ENCODE measurements around the gene PSD4.

The PSD4 gene

DNA sequence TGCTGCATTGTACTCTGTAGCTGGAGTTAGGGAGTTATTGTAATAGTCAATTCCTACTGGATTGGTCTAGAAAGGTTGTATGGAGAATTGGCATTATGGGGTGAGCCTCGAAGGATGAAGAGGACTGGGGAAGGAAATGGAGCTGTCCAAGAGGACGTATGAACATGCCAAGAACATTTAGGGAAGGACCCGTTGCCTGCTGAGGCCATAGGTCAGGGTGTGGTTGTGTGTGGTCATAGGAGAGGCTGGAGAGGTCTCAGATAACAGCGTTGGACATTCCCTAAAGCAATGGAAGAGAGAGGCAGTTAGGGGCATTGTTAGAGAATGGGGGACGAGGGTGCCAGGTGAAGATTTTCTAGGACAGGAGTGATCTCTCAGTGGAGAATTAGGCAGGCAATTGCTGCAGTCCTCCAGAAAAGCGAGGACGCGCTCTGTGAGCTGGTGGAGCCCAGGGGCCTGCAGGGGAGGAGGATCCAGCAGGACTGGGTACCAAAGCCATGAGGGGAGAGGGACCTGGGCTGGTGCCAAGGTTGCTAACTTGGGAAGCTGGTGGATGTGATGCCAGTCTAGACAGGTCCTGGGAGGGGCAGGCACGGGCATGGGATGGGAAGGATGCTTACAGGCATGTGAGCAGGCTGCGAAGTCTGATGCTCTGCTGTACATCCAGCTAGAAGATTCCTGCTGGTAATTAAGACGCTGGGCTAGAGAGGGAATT, 9.4 kb upstream of the PSD4 start:
- no peak for DNase-seq (ENCODE audit: insufficient read length, low spot score)
- FAIRE-seq = no peak
- no peak for TF ChIP-seq TAF1 (IDR thresholded peaks at IDR 0.05; ENCODE audit: low read depth, low read length)
- TF ChIP-seq SPI1 (IDR thresholded peaks at IDR 0.05; ENCODE audit: low read depth, low read length) = no peak
- TF ChIP-seq POLR2A (IDR thresholded peaks at IDR 0.05; ENCODE audit: low read depth, low read length) = no peak
- no peak for TF ChIP-seq POU2F2 (IDR thresholded peaks at IDR 0.05; ENCODE audit: low read depth, low read length)
- TF ChIP-seq PAX5 (IDR thresholded peaks at IDR 0.05; ENCODE audit: insufficient read depth, low read length, severe bottlenecking) = no peak
- TF ChIP-seq POLR2AphosphoS5 (IDR thresholded peaks at IDR 0.05; ENCODE audit: low read depth, low read length) = no peak

DNA sequence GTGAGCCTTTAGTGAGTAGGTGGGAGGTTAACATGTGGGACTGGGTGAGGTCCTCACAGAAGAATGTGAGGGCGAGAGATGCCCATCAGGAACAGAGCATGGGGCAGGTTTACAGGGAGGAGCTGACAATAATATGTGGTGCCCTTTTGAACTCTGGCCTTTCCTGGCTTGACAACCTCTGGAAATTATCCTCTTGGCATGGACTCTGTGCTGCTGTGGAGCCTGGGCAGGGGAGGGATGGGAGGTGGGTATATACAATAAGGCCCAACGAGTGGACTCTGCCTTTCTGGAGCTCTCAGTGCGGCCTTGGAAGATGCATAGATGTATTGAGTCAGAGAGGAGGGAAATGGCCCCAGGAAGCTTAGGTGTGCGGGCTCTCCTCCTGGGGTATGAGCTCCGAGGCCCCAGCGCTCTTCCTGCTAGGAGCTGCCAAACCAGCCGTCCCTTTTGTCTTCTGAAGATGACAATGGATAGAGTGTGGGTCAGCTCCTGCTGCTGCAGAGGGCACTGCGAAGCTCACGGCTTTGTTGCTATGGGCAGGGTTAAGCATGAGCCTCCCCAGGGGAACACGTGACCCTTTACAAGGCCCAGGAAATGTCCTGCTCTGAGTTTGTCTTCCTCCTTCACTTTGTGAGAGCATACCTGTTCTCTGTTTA, 8.7 kb upstream of the PSD4 start:
- DNase-seq (ENCODE audit: insufficient read length, low spot score) (no peak), FAIRE-seq (no peak)
- no peak for TF ChIP-seq TAF1 (IDR thresholded peaks at IDR 0.05; ENCODE audit: low read depth, low read length)
- TF ChIP-seq POLR2A (IDR thresholded peaks at IDR 0.05; ENCODE audit: low read depth, low read length) = no peak
- no peak for TF ChIP-seq SPI1 (IDR thresholded peaks at IDR 0.05; ENCODE audit: low read depth, low read length)
- TF ChIP-seq POU2F2 (IDR thresholded peaks at IDR 0.05; ENCODE audit: low read depth, low read length) = no peak
- no peak for TF ChIP-seq PAX5 (IDR thresholded peaks at IDR 0.05; ENCODE audit: insufficient read depth, low read length, severe bottlenecking)
- TF ChIP-seq POLR2AphosphoS5 (IDR thresholded peaks at IDR 0.05; ENCODE audit: low read depth, low read length) = no peak

DNA sequence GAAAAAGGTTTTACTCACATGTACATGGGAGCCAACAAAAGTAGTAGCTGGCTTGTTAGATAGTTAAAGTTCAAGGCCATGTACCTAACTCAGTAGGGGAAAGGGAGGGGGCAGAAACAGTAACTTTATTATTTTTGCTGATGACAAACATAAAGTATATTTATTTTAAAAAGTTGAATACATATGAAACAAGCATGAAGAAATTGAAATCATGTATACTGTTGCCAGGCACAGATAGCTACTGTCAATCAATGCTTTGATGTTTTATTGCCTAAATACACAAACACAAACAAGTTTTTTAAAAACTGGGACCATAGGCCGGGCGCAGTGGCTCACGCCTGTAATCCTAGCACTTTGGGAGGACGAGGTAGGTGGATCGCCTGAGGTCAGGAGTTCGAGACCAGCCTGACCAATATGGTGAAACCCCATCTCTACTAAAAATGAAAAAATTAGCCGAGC, 7.6 kb upstream of the PSD4 start:
- DNase-seq (ENCODE audit: insufficient read length, low spot score) (no peak), FAIRE-seq (no peak)
- TF ChIP-seq POU2F2 (IDR thresholded peaks at IDR 0.05; ENCODE audit: low read depth, low read length) (no peak), POLR2AphosphoS5 (IDR thresholded peaks at IDR 0.05; ENCODE audit: low read depth, low read length) (no peak), PAX5 (IDR thresholded peaks at IDR 0.05; ENCODE audit: insufficient read depth, low read length, severe bottlenecking) (no peak), POLR2A (IDR thresholded peaks at IDR 0.05; ENCODE audit: low read depth, low read length) (no peak), SPI1 (IDR thresholded peaks at IDR 0.05; ENCODE audit: low read depth, low read length) (no peak), TAF1 (IDR thresholded peaks at IDR 0.05; ENCODE audit: low read depth, low read length) (no peak)

DNA sequence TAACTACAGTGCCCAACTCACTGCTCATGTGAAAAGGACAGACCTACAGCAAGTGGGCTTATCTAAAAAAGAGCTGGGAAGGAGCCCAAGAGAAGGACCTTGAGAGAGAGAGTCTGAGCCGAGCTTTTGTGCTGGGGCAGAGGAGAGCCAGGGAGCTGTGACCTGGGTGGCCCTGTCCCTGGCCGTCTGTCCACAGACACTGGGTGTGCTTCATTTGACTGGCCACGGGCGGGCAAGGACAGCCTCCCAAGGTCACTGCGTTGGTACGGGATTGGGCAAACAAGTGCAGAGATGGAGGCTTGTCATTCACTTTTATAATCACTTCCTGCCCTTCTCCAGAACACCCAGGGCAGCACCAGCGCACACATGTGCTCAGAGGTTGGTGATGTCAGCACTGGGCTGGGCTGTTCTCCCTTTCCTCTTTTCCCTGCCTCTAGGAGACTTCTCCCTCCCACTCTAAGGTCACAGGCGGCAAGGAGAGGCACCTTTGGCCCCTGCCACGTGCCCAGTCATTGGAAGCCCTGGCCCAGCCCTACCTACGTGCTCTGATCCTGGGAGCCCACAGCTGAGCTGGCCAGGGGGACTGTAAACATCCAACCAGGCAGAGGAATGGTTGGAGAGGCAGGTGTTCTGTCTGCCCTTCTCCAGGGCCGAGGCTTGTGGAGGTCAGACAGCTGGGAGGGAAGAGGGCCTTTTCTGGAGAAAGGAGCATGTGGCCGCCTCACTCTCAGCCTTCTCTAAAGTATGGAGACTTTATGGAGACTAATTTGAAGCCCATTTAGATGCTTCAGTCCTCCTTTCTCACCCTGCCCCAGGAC, 6.4 kb upstream of the PSD4 start:
- DNase-seq (ENCODE audit: insufficient read length, low spot score) (no peak), FAIRE-seq (no peak)
- TF ChIP-seq SPI1 (IDR thresholded peaks at IDR 0.05; ENCODE audit: low read depth, low read length) (no peak), PAX5 (IDR thresholded peaks at IDR 0.05; ENCODE audit: insufficient read depth, low read length, severe bottlenecking) (no peak), POLR2AphosphoS5 (IDR thresholded peaks at IDR 0.05; ENCODE audit: low read depth, low read length) (no peak), TAF1 (IDR thresholded peaks at IDR 0.05; ENCODE audit: low read depth, low read length) (no peak), POU2F2 (IDR thresholded peaks at IDR 0.05; ENCODE audit: low read depth, low read length) (no peak), POLR2A (IDR thresholded peaks at IDR 0.05; ENCODE audit: low read depth, low read length) (no peak)

DNA sequence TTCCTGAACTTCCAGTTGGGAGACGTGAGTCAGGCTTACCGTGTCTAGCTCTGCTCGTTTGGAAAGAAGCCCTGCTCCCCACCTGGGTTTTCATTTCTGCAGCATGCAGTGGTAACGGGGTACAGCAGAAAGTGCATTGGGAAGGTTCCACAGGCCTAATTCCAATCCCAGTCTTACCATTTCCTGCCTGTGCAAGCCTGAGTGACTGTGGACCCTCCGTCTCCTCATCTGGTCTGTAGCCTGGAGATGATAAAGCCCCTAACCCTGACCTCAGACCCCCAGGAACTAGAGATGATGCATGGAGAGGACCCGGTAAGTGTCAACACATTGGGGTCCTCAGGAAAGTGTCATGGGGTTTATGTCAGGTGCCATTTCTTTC, 5.8 kb upstream of the PSD4 start:
- DNase-seq (ENCODE audit: insufficient read length, low spot score) (no peak), FAIRE-seq (no peak)
- TF ChIP-seq POLR2AphosphoS5 (IDR thresholded peaks at IDR 0.05; ENCODE audit: low read depth, low read length) = no peak
- TF ChIP-seq POLR2A (IDR thresholded peaks at IDR 0.05; ENCODE audit: low read depth, low read length) = no peak

DNA sequence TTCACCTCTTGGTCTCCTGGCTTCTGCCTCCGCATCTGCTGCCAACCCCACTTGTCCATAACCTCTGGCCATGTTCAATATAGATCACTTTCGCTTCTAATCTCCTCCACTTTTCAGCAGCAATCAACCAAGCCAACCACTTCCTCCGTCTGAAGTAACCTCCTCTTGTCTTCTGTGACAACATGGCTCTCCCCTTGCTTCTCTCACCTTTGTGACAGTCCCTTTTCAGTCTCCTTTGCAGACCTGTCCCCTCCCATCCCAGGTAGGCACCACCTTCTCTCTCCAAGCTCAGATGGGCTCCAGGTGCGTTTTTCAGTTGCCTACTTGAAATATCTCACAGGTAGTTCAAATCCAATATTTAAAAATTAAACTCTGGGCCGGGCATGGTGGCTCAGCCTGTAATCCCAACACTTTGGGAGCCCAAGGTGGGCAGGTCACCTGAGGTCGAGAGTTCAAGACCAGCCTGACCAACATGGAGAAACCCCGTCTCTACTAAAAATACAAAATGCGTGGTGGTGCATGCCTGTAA, 4.7 kb upstream of the PSD4 start:
- TF ChIP-seq TAF1 (IDR thresholded peaks at IDR 0.05; ENCODE audit: low read depth, low read length) (no peak), SPI1 (IDR thresholded peaks at IDR 0.05; ENCODE audit: low read depth, low read length) (peak; percentile 57)
- peak; percentile 91 for FAIRE-seq
- peak; percentile 44 for DNase-seq (ENCODE audit: insufficient read length, low spot score)

DNA sequence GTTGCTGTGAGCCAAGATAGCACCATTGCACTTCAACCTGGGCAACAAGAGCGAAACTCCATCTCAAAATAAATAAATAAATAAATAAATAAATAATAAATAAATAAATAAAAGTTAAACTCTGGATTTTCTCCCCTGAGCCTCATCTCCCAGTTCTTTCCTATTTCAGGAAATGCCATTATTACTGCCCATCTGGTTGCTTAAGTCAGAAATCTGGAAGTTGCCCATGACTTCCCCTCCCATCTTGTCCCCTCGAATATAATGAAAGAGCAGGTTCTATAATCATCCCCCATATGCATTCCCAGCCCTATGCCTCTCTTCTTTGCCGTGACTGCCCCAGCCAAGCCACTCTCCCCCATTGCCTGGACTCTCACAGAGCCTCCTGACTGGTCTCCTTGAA, 4.2 kb upstream of the PSD4 start:
- no peak for FAIRE-seq
- no peak for TF ChIP-seq POU2F2 (IDR thresholded peaks at IDR 0.05; ENCODE audit: low read depth, low read length)
- TF ChIP-seq POLR2A (IDR thresholded peaks at IDR 0.05; ENCODE audit: low read depth, low read length) = no peak
- no peak for TF ChIP-seq POLR2AphosphoS5 (IDR thresholded peaks at IDR 0.05; ENCODE audit: low read depth, low read length)
- TF ChIP-seq SPI1 (IDR thresholded peaks at IDR 0.05; ENCODE audit: low read depth, low read length) = no peak
- TF ChIP-seq TAF1 (IDR thresholded peaks at IDR 0.05; ENCODE audit: low read depth, low read length) = no peak
- TF ChIP-seq PAX5 (IDR thresholded peaks at IDR 0.05; ENCODE audit: insufficient read depth, low read length, severe bottlenecking) = no peak
- no peak for DNase-seq (ENCODE audit: insufficient read length, low spot score)

DNA sequence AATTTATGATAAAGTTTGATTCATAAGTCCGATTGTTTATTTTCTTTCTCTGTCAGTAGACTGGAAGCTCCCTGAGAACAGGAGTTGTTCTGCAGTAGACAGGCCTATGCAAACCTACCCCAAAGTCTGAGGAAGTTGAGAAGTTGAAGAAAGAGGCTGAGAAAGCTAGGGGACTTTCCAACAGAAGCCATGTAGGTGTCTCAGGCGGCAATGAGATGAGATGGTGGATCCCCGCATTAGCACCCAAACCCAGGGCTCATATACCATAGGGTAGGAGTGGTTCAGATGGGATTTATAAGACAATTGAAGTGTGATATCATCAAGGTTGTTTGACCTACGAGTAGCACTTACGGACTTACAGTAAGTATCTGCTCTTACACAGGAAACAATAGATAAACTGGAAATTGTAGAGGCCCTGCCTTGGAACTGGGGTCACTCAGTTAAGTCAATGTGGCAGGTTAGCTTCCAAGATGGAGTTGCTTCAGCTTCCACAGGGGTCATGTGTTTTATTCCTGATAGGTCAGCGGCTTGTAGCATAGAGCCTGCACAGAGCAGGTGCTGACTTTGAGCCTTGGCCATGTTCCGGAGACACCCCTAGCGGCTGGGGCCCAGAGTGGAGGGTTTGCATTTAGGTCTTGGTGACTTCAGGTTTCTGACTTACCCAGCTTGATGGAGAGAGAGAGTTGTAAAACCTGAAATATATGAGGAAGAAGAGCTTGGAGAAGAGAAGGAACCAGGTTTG, 2.3 kb upstream of the PSD4 start:
- no peak for TF ChIP-seq POU2F2 (IDR thresholded peaks at IDR 0.05; ENCODE audit: low read depth, low read length)
- TF ChIP-seq PAX5 (IDR thresholded peaks at IDR 0.05; ENCODE audit: insufficient read depth, low read length, severe bottlenecking) = no peak
- no peak for TF ChIP-seq TAF1 (IDR thresholded peaks at IDR 0.05; ENCODE audit: low read depth, low read length)
- TF ChIP-seq SPI1 (IDR thresholded peaks at IDR 0.05; ENCODE audit: low read depth, low read length) = no peak
- TF ChIP-seq POLR2A (IDR thresholded peaks at IDR 0.05; ENCODE audit: low read depth, low read length) = no peak
- TF ChIP-seq POLR2AphosphoS5 (IDR thresholded peaks at IDR 0.05; ENCODE audit: low read depth, low read length) = no peak
- no peak for DNase-seq (ENCODE audit: insufficient read length, low spot score)
- FAIRE-seq = no peak
